SK-N-SH treated with all-trans-retinoic acid at 6 μM for 48 hours (cell line): ENCODE results near the gene OR2C3.

Source experiments
- CREB5 ChIP-seq: fragments of 250-450 bp; sonication (Bioruptor Pico); IDR thresholded peaks from 2 replicates; pipeline ENCODE4 v1.5.1; 2020; ENCODE audit warnings: low read depth, mild to moderate bottlenecking, moderate library complexity
- POU6F1 ChIP-seq: fragments of 250-450 bp; sonication (Bioruptor Pico); IDR thresholded peaks from 2 replicates; pipeline ENCODE4 v1.8.0; 2021; ENCODE audit warnings: low read depth, mild to moderate bottlenecking, moderate library complexity, borderline replicate concordance
- RARB ChIP-seq: fragments of 250-450 bp; sonication (Bioruptor Pico); IDR thresholded peaks from 2 replicates; pipeline ENCODE4 v1.8.0; 2021; ENCODE audit warnings: mild to moderate bottlenecking, moderate library complexity
- SNAI2 ChIP-seq: fragments of 250-450 bp; sonication (Bioruptor Pico); IDR thresholded peaks from 2 replicates; pipeline ENCODE4 v1.5.0; 2020; ENCODE audit warnings: mild to moderate bottlenecking, moderate library complexity
- TOX ChIP-seq: fragments of 250-450 bp; sonication (Bioruptor Pico); IDR thresholded peaks from 2 replicates; pipeline ENCODE4 v1.8.0; 2021; ENCODE audit warnings: mild to moderate bottlenecking, moderate library complexity, borderline replicate concordance
- ZC3H10 ChIP-seq: fragments of 250-450 bp; sonication (Bioruptor Pico); IDR thresholded peaks from 2 replicates; pipeline ENCODE4 v1.5.1; 2021; ENCODE audit warnings: mild to moderate bottlenecking, moderate library complexity
- ZNF565 ChIP-seq: fragments of 450-650 bp; formaldehyde crosslinking; conservative IDR thresholded peaks from 2 replicates; pipeline ENCODE4 v1.5.0; 2020; ENCODE audit warnings: low read depth, mild to moderate bottlenecking, moderate library complexity

- TF ChIP-seq ZNF565 (CRISPR knock-in tag) (no peak), TOX (CRISPR knock-in tag) (no peak), CREB5 (CRISPR knock-in tag) (no peak), POU6F1 (no peak), SNAI2 (CRISPR knock-in tag) (no peak), RARB (CRISPR knock-in tag) (no peak), ZC3H10 (CRISPR knock-in tag) (no peak)
Measured at GRCh38 chr1:247548769-247549182, 12.5 kb upstream of the OR2C3 start, which contains the start of gene GCSAML.
